HTERT RPE-1 (cell line): ENCODE data around the gene MRM3.
"Not testable (repeated sequence)": the region's sequence is repeated elsewhere in the genome, so short reads cannot be mapped to it uniquely, and the experiment has no call there.

Source experiments
- in situ Hi-C: fragments of 300-500 bp; cut with MboI; formaldehyde crosslinking; loops from 4 replicates; pipeline ENCODE4 v1.14.3; 2020; ENCODE audit warnings: low sequenced_read_pairs

The MRM3 gene, protein sequence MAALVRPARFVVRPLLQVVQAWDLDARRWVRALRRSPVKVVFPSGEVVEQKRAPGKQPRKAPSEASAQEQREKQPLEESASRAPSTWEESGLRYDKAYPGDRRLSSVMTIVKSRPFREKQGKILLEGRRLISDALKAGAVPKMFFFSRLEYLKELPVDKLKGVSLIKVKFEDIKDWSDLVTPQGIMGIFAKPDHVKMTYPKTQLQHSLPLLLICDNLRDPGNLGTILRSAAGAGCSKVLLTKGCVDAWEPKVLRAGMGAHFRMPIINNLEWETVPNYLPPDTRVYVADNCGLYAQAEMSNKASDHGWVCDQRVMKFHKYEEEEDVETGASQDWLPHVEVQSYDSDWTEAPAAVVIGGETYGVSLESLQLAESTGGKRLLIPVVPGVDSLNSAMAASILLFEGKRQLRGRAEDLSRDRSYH

DNA sequence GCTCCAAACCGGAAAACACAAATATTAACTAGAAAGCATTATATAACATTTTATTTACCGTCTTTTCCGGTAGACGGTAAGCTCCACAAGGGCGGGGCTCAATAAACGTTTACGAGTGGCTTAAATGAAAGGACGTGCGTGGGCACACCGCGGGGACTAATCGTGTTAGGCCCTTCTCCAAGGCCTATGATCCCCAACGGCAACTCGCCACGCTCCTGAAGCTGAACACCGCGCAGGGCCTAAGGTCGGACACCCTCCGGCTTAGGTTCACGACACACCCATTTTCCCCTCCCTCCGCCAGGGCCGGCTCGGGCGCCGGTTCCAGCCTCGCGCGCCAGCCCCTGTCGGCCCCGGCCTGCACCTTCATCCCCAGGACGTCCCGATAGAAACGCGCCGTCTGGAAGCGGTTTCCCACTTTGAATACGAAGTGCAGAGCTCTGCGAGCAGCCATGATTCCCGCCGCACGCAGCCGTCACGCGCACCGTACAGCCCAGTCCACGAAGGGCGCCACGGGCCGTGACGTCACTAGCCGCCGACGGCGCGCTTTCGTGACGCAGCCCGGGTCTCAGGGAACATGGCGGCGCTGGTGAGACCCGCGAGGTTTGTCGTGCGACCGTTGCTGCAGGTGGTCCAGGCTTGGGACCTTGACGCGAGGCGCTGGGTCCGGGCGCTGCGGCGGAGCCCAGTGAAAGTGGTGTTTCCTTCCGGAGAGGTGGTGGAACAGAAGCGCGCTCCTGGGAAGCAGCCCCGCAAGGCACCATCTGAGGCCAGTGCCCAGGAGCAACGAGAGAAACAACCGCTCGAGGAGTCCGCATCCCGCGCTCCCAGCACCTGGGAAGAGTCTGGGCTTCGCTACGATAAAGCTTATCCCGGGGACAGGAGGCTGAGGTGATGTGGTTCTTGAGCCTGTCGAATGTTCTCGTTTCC, at the start of gene MRM3, which contains the start of gene GLOD4:
TSS of gene MRM3 (plus strand) at position 549 of the 927 bp plus-strand sequence. CDS start at position 575, 26 bp downstream.
TSS of gene GLOD4 (minus strand) at position 476 of the 927 bp plus-strand sequence. CDS start at position 451, 25 bp downstream.
- in situ Hi-C loops, result loop anchor here (25.0 kb wide), 1 partner anchor 205 kb away; the partner anchor contains the start of genes NXN and TIMM22

- in situ Hi-C loops, result no loop called here
Observed at GRCh38 chr17:732902-733720, 49.0 kb upstream of the MRM3 start.

GRCh38 chr17:733743-734142, 48.4 kb upstream of the MRM3 start:
- in situ Hi-C loops, result no loop called here

GRCh38 chr17:737561-738113, 44.5 kb upstream of the MRM3 start:
- in situ Hi-C loops, result no loop called here

GRCh38 chr17:740240-741017, 41.7 kb upstream of the MRM3 start:
- in situ Hi-C loops, result no loop called here

- in situ Hi-C loops, result no loop called here
Observed at GRCh38 chr17:742147-742793, 39.9 kb upstream of the MRM3 start.

GRCh38 chr17:743139-743538, 39.0 kb upstream of the MRM3 start:
- in situ Hi-C loops, result no loop called here

- in situ Hi-C loops, result no loop called here
Observed at GRCh38 chr17:744937-745336, 37.2 kb upstream of the MRM3 start.

- in situ Hi-C loops, result no loop called here
Observed at GRCh38 chr17:745406-745805, 36.7 kb upstream of the MRM3 start.

DNA sequence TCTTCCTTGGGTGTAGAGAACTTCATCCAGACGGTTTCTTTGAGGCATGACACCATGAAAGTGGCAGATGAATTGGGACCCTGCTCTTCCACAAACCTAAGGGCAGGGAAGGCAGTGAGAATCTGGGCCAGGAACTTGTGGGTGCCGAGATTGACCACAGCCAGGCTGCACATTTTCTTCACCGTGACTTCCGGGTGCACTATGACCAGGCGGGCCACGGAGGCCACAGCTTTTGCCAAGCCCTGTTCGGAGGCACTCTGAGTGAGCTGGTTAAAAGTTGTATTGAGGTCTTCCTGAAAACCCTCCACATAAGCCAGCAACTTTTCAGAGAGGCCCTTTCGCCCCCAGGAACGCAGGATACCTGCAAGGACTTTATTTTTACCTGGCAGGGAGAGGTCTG, 36.0 kb upstream of the MRM3 start:
- in situ Hi-C loops, result no loop called here

- in situ Hi-C loops, result no loop called here
Observed at GRCh38 chr17:746783-747629, 35.1 kb upstream of the MRM3 start.

GRCh38 chr17:748604-749003, 33.5 kb upstream of the MRM3 start:
- in situ Hi-C loops, result not testable (repeated sequence)

- in situ Hi-C loops, result not testable (repeated sequence)
Observed at GRCh38 chr17:749359-749758, 32.8 kb upstream of the MRM3 start.

- in situ Hi-C loops, result no loop called here
Observed at GRCh38 chr17:750431-751037, 31.6 kb upstream of the MRM3 start.

DNA sequence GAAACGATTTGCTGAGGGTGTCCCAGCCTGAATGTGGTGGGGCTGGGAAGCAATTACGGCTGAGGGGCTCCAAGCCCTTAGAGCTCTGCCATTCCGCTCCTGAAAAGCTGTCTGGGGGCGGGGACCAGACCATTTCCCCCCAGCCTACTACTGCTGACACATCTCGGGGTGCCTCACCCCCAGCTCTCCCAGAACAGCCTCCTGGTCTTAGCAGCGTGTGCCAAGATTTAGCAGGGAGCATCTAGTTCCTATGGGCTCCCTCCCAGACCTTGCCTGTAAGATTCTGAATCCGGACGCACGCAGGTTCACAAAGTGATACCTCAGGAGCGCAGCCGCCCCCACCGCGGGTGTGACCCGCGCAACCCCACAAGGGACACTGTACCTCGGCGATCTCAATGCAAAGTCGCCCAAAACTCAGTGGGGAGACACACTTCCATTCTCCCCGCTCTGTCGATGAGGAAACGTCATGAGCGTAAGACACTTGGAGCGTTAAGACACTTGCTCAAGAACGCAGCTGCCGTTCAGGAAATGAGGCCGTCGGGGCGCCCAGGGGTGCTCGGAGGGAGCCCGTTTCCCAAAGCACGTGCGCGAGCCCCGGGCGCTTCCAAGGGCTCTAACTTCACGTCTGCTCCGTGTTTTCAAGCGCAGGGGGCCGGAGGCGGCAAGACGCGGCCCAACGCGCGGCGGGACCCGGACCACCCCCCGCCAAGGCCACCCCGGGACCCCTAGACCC, 30.7 kb upstream of the MRM3 start:
- in situ Hi-C loops, result no loop called here

- in situ Hi-C loops, result no loop called here
Observed at GRCh38 chr17:752002-752619, 30.0 kb upstream of the MRM3 start, which contains the start of gene GEMIN4. GEMIN4 (minus strand) TSS chr17:752264; CDS start chr17:752142, 122 bp downstream.
